Pancreas (tissue), 10 donors: ENCODE results near the gene C1orf115. TPM values are rescaled to one million over a fixed set of nuclear protein-coding genes. Genes with fewer than 3 reads are reported as not detected.
A peak's percentile ranks its signal among the peaks of the same experiment; 100 is the strongest.

Experiments used
- ATAC-seq, 4 donors: fragments of 200-7000 bp; cut with Tn5 transposase; one replicate each; pipeline versions ENCODE4 v1.8.0 to v1.9.1; 2020; ENCODE audit warnings: mild to moderate bottlenecking in 4 of 4, moderate library complexity in 4 of 4
- DNase-seq, 6 donors: peaks; one replicate each; pipeline ENCODE4 v3.0.0-alpha.2; 2020
- FAIRE-seq: peaks from 2 replicates; lab custom pipeline; 2012; peaks lifted over from hg19 to GRCh38; lab: Jason Lieb, UNC
- H3K27ac ChIP-seq, 4 donors: fragments of 200-600 bp; sonication (generic); 1 replicate in 3 of 4; 2 replicates in 1 of 4; pipeline versions ENCODE4 v1.5.0 to v1.8.0; 2020
- H3K27me3 ChIP-seq, 4 donors: fragments of 200-600 bp; one replicate each; pipeline ENCODE4 v1.8.0; 2021
- H3K36me3 ChIP-seq, 3 donors: fragments of 200-600 bp; sonication (generic) in 1 of 3; one replicate each; pipeline versions ENCODE4 v1.5.0 to v1.8.0; 2020 to 2021
- H3K4me1 ChIP-seq, 3 donors: fragments of 200-600 bp; one replicate each; pipeline ENCODE4 v1.8.0; 2021
- H3K4me3 ChIP-seq, 4 donors: fragments of 200-600 bp; sonication (generic) in 2 of 4; one replicate each; pipeline versions ENCODE4 v1.5.0 to v1.8.0; 2020 to 2021
- H3K9me3 ChIP-seq, 4 donors: fragments of 200-600 bp; one replicate each; pipeline ENCODE4 v1.8.0; 2021
- WGBS, 2 donors: extraction: QIAGEN DNeasy Blood & Tissue Kit; methylation state at CpG; one replicate each; pipeline ENCODE4 v1.1.7; 2013; 5-methylcytosine and 5-hydroxymethylcytosine counted together
- intact Hi-C, 3 donors: fragments of 100-400 bp; cut with DNase I; formaldehyde crosslinking; loops; one replicate each; pipeline versions ENCODE4 v1.11.1 to v1.14.2; 2022
- polyA plus RNA-seq, 2 donors: library from polyadenylated mRNA; stranded (reverse); fragments of 200-250 nt; gene quantifications; one replicate each; pipeline ENCODE4 v1.2.3, GENCODE V29; 2013
- total RNA-seq, 6 donors: library from RNA; stranded (reverse); fragmentation: NEBNext Ultra II Directional in 4 of 6; extraction: Animal tissue kit (Norgen Biotek cat#: 25700) in 4 of 6; gene quantifications; one replicate each; pipeline versions ENCODE4 v1.2.1 to v1.2.4, GENCODE V29; 2021 to 2023
- TF ChIP-seq, protein P1 (sequence below), 4 donors: fragments of 200-600 bp; sonication (generic) in 3 of 4; IDR thresholded peaks; one replicate each; pipeline versions ENCODE4 v1.5.0 to v1.8.0; 2021; ENCODE audit warnings: antibody characterized with exemption in 4 of 4
- donor health status: healthy with polysubstance abuse.
- donor health status: DM: no; HTN: no; CAD: no; lungs with moderate emphysema.
- donor health status: DM: no; HTN: no; CAD: no.
- donor health status: control.
- donor health status: control.
- donor health status: Bipolar disorder and iron deficiency.
- donor health status: DM: yes; HTN: yes; CAD: no.
- donor health status: DM: no; HTN: no; CAD: no.
- donor health status: DM: no; HTN: no; CAD: no.
- donor health status: DM: yes; HTN: yes; CAD: no.

The C1orf115 gene
- total and polyA plus RNA-seq, 8 donors, result 5.0 to 17.0 (median 7.4) TPM

DNA sequence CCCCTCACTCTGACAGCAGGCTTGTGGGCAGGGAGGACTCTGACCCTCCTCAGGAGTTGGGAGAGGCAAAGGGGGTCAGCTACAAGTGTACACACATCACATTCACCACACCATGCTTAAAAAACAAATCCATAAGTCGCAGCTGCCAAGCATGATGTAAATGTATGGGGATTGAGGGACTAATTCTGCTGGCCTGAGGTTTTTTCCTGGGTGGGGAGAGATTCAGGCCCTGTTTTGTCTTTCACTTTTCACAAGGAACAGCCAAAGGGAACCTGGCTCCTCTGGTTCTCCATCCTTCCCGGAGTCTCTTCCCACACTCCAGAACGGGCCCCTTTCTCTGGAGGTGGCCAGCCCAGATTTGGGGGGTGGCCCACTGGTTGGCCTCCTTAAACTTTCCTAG, 56.7 kb downstream of the C1orf115 start:
- intact Hi-C loops, result no loop called here

DNA sequence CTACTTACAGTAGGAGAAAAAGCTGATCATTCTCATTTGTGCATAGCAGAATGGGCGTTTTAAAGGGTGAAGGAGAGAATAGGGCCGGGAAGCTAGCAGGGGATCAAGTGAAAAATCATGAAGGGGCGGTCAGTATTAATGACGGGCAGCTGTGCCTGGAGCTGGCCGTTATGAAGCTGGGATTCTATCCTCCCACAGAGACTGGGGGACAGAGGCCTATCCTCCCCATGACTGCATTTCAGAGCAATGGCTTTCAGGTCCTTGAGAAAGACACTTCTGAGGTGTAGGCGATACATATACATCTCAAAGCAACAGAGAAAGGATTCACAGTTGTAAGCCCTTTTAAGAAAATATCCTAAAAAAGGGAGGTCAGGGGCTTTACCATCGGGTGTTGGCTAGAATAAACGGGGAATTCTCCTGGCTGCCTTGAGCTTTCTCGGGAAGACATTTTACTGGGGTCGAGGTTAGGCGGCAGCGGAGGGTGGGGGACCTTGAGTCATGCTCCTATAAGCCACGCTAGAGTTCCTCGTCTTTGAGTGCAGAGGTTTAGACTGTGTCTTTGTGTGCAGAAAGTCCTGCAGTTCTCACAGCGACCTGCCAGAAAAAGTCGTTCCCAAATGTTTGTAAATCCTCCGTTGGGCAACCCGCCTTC, 57.4 kb downstream of the C1orf115 start:
- Histone ChIP-seq H3K4me3 (peak overlapping the region; percentile 55 to 82 (median 72)), H3K9me3 (no peaks in the 10 kb centered on the region), H3K27me3 (no peaks in the 10 kb centered on the region), H3K27ac (peak overlapping the region; percentile 82 to 96 (median 88)), H3K36me3 (no peaks in the 10 kb centered on the region), H3K4me1 (peaks cover 22 to 32% (median 23%) of the 10 kb centered on the region in 3 donors)
- 9 to 14% methylated on average over 18 of the region's 18 CpGs for WGBS, 2 donors
- DNase-seq (no peak), ATAC-seq (peak in 1 of 4 donors; percentile 16), FAIRE-seq (no peak)
- intact Hi-C loops, result no loop called here
- TF ChIP-seq, protein P1, sequence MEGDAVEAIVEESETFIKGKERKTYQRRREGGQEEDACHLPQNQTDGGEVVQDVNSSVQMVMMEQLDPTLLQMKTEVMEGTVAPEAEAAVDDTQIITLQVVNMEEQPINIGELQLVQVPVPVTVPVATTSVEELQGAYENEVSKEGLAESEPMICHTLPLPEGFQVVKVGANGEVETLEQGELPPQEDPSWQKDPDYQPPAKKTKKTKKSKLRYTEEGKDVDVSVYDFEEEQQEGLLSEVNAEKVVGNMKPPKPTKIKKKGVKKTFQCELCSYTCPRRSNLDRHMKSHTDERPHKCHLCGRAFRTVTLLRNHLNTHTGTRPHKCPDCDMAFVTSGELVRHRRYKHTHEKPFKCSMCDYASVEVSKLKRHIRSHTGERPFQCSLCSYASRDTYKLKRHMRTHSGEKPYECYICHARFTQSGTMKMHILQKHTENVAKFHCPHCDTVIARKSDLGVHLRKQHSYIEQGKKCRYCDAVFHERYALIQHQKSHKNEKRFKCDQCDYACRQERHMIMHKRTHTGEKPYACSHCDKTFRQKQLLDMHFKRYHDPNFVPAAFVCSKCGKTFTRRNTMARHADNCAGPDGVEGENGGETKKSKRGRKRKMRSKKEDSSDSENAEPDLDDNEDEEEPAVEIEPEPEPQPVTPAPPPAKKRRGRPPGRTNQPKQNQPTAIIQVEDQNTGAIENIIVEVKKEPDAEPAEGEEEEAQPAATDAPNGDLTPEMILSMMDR (IDR thresholded peaks at IDR 0.05), result no peak

More for the DNA sequence above, 56.7 kb downstream of the C1orf115 start:
- FAIRE-seq (no peak), DNase-seq (no peak), ATAC-seq (no peak)
- 91 to 93% methylated on average over 3 of the region's 3 CpGs for WGBS, 2 donors
- Histone ChIP-seq H3K4me1 (peaks cover 20 to 28% (median 21%) of the 10 kb centered on the region in 3 donors), H3K27me3 (no peaks in the 10 kb centered on the region), H3K36me3 (no peaks in the 10 kb centered on the region), H3K9me3 (no peaks in the 10 kb centered on the region), H3K4me3 (no peak overlapping the region), H3K27ac (no peak overlapping the region)
- TF ChIP-seq, protein P1 (IDR thresholded peaks at IDR 0.05), result no peak

DNA sequence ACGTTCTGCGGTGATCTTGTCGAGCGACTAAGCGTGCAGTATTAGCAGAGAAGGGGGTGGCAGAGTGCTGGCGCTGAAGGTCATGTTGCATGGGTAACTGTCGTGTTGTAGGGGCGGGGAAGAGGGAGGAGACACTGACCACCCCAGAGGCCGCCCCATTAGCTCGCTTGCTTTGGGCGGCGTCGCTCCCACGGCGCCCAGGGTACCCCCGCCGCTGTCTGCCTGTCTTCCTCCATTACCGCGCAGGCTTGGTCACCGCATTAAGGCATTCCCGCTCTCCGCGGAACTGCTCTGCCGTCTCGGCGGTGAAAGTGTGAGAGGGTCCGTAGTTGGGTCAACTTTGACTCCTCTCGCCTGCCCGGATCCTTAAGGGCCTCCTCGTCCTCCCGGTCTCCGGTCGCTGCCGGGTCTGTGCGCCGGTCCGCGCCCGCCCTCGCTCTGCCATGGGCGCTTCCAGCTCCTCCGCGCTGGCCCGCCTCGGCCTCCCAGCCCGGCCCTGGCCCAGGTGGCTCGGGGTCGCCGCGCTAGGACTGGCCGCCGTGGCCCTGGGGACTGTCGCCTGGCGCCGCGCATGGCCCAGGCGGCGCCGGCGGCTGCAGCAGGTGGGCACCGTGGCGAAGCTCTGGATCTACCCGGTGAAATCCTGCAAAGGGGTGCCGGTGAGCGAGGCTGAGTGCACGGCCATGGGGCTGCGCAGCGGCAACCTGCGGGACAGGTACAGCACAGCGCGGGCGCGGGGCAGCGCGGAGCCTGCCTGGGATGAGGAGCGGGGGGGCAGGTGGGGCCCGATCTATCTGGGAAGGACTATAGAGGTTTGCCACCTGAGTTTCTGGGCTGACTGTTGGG, 58.1 kb downstream of the C1orf115 start, which contains the start of gene MTARC2:
Gene MTARC2 (plus strand): TSS at position 234 of the 846 bp plus-strand sequence. CDS start 210 bp downstream, at position 444.
- peaks cover 22 to 32% (median 23%) of the 10 kb centered on the region in 3 donors for H3K4me1 ChIP-seq
- peak within 1 kb of the TSS; percentile 82 to 96 (median 88) for H3K27ac ChIP-seq
- FAIRE-seq (no peak), DNase-seq (peak; percentile 77 to 87 (median 86)), ATAC-seq (peak; percentile 84 to 94 (median 91))
- intact Hi-C loops, result no loop called here
- peak within 1 kb of the TSS; percentile 55 to 82 (median 72) for H3K4me3 ChIP-seq
- H3K9me3 ChIP-seq, result no peaks in the 10 kb centered on the region
- H3K27me3 ChIP-seq, result no peaks in the 10 kb centered on the region
- no peaks in the 10 kb centered on the region for H3K36me3 ChIP-seq
- 0 to 1% methylated on average over 57 to 77 of the region's 77 CpGs for WGBS, 2 donors
- TF ChIP-seq, protein P1 (IDR thresholded peaks at IDR 0.05), result no peak

Other genes with a start within 250 kb of the C1orf115 start
- gene MARK1, start 162.2 kb upstream of the C1orf115 start, total RNA-seq, result 1 to 10 TPM in 5 of 6 donors, under 1 TPM in 1; 0.84 to 2.7 (median 1.4) TPM
- 1 to 10 TPM; 1.2 to 3.5 TPM for gene MARK1, start 162.2 kb upstream of the C1orf115 start, polyA plus RNA-seq
- gene MTARC2, start 58.0 kb downstream of the C1orf115 start, total RNA-seq, result 10 to 100 TPM; 14.8 to 27.0 (median 16.8) TPM
- 10 to 100 TPM; 12.2 to 15.9 TPM for gene MTARC2, start 58.0 kb downstream of the C1orf115 start, polyA plus RNA-seq
- 10 to 100 TPM in 1 of 6 donors, 1 to 10 TPM in 5; 2.5 to 10.8 (median 7.4) TPM for gene MTARC1, start 96.5 kb downstream of the C1orf115 start, total RNA-seq
- 1 to 10 TPM; 6.0 to 7.1 TPM for gene MTARC1, start 96.5 kb downstream of the C1orf115 start, polyA plus RNA-seq
- gene HLX, start 189.1 kb downstream of the C1orf115 start, total RNA-seq, result 1 to 10 TPM in 4 of 6 donors, under 1 TPM in 2; 0.74 to 3.8 (median 1.9) TPM
- gene HLX, start 189.1 kb downstream of the C1orf115 start, polyA plus RNA-seq, result 1 to 10 TPM; 3.0 to 5.9 TPM